ENCODE results near the gene CDK6. TPM values are rescaled to one million over a fixed set of nuclear protein-coding genes. Genes with fewer than 3 reads are reported as not detected.

The CDK6 gene
- total RNA-seq, 1 donor, result 36.0 TPM

- peak; percentile 78 for DNase-seq (ENCODE audit: low read depth)
- no peak for TF ChIP-seq CTCF (IDR thresholded peaks at IDR 0.05; ENCODE audit: insufficient read depth, low read length)
- H3K4me3 ChIP-seq (ENCODE audit: low read depth, low read length), result no peak overlapping the region
Measured at GRCh38 chr7:92740700-92741126, 95.7 kb downstream of the CDK6 start.

GRCh38 chr7:92740134-92740533 lies 96.2 kb downstream of the CDK6 start:
- no peak overlapping the region for H3K4me3 ChIP-seq (ENCODE audit: low read depth, low read length)
- TF ChIP-seq CTCF (IDR thresholded peaks at IDR 0.05; ENCODE audit: insufficient read depth, low read length), result no peak
- peak; percentile 45 for DNase-seq (ENCODE audit: low read depth)

- no peak for TF ChIP-seq CTCF (IDR thresholded peaks at IDR 0.05; ENCODE audit: insufficient read depth, low read length)
- no peak for DNase-seq (ENCODE audit: low read depth)
- no peak overlapping the region for H3K4me3 ChIP-seq (ENCODE audit: low read depth, low read length)
Measured at GRCh38 chr7:92739091-92739490, 97.3 kb downstream of the CDK6 start.

GRCh38 chr7:92737706-92738105 lies 98.7 kb downstream of the CDK6 start:
- no peak for DNase-seq (ENCODE audit: low read depth)

GRCh38 chr7:92736870-92737269 lies 99.5 kb downstream of the CDK6 start:
- TF ChIP-seq CTCF (IDR thresholded peaks at IDR 0.05; ENCODE audit: insufficient read depth, low read length), result no peak
- DNase-seq (ENCODE audit: low read depth), result no peak
- H3K4me3 ChIP-seq (ENCODE audit: low read depth, low read length), result no peak overlapping the region

More at GRCh38 chr7:92737706-92738105, 98.7 kb downstream of the CDK6 start:
- no peak overlapping the region for H3K4me3 ChIP-seq (ENCODE audit: low read depth, low read length)
- no peak for TF ChIP-seq CTCF (IDR thresholded peaks at IDR 0.05; ENCODE audit: insufficient read depth, low read length)

GRCh38 chr7:92735707-92736106 lies 100.7 kb downstream of the CDK6 start:
- peak; percentile 76 for DNase-seq (ENCODE audit: low read depth)
- no peak for TF ChIP-seq CTCF (IDR thresholded peaks at IDR 0.05; ENCODE audit: insufficient read depth, low read length)
- no peak overlapping the region for H3K4me3 ChIP-seq (ENCODE audit: low read depth, low read length)

GRCh38 chr7:92732316-92733036 lies 103.9 kb downstream of the CDK6 start:
- no peak overlapping the region for H3K4me3 ChIP-seq (ENCODE audit: low read depth, low read length)
- DNase-seq (ENCODE audit: low read depth), result no peak
- TF ChIP-seq CTCF (IDR thresholded peaks at IDR 0.05; ENCODE audit: insufficient read depth, low read length), result no peak
